ENCODE data around the gene PCNP.
"Not testable (repeated sequence)": the region's sequence is repeated elsewhere in the genome, so short reads cannot be mapped to it uniquely, and the experiment has no call there.

The PCNP gene, protein sequence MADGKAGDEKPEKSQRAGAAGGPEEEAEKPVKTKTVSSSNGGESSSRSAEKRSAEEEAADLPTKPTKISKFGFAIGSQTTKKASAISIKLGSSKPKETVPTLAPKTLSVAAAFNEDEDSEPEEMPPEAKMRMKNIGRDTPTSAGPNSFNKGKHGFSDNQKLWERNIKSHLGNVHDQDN

DNA sequence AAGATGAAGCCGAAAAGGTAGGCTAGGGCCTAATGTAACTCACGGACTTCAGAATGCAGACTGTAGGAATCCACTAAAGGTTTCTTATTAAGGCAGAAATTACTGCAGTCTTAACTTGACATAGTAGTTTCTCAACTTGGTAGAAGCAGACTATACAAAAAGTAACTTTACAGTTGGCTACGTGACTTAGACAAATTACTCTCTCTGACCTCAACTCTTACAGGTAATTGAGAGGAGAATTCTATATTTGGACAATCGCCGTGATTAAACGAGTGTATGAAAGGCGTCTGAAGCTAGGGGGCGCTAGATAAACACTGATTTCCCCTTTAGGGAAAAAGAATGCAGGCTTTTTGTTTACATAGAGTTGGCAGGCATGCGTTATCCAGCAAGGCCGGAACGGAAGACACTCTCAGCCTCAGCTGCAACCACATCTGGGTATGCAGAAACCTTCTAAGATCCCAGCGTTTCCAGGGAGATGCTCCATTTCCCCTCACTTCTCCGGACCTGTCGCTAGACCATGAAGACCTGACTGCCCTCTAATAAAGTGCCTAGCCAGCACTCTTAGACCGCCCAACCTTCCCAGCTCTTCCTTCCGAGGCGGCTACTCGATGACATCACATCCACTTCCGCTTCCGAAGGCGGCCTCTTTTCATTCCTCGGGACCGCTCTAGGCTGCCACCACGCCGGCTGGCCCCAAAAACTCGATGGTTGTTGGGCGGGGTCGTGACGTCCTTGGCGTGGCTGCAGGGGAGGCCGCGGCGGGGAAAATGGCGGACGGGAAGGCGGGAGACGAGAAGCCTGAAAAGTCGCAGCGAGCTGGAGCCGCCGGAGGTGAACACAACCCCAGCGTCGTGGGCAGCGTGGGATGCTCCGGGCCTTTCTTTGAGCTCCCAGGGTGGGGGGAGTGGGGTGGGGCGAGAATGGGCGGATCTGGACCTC, at the start of gene PCNP:
Gene PCNP, plus strand, starts transcription at position 732 of the 939 bp plus-strand sequence. Its CDS starts 36 bp downstream, at position 768.
- DNase-seq = peak; percentile 98 to 99

DNA sequence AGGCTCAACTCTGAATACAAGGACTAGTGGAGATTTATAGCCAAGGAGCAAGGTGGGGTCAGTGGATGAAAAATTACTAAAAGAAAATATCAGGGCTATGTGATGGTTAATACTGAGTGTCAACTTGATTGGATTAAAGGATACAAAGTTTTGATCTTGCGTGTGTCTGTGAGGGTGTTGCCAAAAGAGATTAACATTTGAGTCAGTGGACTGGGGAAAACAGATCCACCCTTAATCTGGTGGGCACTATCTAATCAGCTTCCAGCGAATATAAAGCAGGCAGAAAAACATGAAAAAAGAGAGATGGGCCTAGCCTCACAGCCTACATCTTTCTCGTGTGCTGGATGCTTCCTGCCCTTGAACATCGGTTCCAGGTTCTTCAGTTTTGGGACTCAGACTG, 46.5 kb upstream of the PCNP start:
- no peak for DNase-seq

DNA sequence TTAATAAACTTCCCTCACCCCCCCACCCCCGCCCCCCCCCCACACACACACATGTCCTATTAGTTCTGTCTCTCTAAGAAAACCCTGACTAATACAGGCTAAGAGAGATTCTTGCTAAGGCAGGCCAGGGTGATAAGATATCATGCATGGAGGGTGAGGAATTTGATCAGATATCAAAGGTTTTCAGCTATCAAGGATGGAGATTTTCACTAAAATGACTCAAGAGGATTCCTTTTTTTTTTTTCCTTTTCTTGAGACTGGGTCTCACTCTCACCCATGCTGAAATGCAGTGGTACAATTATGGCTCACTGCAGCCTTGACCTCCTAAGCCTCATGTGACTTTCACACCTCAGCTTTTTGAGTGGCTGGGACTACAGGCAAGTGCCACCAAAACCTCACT, 46.1 kb upstream of the PCNP start:
- DNase-seq = no peak

DNA sequence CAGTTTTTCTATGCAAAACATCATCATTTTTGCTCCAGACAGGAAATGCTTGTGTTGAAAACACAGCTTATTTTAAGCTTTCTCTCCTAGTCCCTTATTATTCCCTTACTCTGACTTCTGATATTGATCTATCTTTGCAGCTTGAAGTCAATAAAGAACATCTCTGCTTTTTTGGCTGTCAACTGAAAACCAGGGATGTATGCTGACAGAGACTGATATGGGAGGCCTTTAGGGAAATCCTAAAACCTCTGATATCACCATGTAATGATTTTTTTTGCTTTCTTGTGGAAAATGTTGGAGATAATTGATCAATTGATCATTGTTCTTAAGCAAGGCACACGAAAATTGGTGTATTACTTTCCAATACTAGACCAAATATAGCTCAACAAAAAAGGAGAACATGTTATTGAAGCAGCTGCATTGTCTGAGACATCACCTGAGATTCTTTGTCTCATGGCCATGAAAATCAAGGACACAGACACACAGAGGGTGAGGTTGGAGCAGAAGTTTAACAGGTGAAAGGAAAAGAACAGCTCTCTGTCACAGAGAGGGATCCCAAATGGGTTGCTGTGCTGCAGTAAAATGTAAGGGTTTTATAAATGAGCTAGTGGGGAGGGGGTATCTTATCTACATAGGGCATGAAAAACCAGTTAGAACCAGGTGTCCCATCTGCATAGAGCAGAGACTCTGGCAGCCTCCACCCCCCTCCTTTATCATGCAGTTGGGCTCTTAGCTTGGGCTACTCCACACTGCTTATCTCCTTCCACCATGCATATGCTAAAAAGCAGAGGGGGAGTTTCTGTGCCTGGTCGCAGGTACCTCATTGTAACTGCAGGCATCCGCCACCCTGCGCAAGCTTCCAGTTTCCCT, 43.9 kb upstream of the PCNP start:
- no peak for DNase-seq

DNA sequence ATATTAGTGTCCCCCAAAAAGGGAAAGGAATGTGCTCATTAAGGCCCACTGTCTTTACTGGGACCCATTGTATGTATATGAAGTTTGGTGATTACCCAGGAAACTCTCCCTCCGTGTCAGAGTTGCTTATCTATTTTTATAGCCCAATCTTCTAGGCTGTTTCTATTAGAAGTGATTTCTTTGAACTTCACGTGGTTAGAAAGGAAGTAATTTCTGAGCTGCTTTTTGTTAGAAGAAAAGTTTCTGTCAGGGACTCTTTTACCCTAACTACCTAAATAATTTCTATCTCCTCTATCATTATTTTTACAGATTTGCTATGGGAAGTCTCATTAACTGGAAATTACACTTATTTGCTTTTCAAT, 43.3 kb upstream of the PCNP start:
- DNase-seq = no peak

DNA sequence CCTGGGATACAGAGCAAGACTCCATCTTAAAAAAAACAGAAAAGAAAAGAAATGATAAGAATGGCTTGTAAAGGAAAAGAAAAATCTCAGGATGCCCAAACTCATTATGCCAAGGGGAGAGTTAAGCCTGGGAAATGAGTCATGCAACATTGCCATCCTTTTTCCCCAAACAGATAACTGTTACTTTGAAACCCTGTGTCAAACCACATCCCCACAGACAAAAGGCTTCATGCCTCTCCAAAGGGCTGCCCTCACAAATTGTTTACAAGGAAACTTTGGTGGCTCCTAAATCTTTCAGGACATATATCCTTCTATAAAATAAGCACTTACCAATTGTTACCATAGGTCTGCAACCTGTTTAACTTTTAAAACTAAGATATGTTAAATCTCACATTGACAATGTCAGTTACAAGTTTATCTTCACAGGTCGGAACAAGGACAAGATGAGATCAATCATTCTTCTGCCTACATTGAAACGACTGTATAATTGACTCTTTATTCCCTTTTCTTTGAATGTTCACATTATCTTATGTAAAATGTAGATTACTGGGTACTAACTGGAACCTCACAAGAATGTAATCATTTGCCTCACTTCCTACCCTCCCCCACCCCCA, 42.4 kb upstream of the PCNP start:
- no peak for DNase-seq

DNA sequence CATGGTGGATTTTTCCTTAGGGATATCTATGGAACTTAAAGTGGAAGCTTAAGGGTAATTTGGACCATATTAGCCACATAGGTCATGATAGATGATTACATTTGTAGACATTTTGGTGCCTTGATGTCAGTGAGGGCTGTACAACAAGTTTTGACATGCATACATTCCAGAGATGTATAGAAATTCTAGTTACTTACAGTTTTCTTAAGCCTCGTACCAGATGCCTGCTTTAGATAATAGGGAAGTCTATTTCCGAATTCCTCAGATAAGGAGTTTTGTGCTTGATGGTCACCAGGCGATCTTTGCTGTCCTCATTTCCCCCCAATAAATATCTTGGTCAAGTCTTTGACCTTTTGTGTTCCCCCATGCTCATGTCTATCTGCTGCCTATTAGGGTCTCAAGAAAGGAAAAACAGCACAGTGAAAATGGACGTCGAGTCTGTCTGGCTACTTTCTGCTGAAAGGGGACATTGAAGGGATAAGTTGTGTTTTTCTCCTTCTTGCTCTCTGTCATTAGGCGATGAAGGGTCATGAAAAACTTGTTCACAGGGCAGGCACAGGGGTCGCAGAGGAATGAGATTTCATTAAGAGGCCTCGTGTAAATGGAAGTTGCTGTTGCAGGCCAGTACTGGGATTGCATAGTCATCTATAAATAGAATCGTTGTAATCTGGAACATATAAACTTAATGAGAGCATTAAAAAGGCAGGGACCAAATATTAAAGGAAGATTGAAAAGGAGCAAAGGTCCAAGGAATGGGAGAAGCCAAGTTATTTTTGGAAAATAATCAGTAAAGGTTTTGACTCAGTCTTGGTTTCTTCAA, 41.0 kb upstream of the PCNP start:
- DNase-seq = no peak

DNA sequence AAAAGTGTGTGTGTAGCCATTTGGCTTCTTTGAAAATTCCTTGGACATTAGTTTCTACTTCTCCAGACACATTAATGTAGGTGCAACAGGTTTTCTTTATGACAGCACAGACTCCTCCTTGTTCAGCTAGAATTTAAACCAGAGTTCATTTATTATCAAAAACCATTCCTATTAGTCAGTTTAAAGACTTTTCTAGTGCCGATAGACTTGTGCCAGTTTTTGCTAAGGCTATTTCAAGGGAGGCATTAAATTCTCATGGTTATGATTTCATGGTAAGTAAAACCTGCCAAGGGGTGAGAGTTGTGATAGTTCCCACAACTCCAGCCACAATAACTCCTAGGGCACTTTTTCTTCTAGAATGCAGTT, 40.4 kb upstream of the PCNP start:
- no peak for DNase-seq

DNA sequence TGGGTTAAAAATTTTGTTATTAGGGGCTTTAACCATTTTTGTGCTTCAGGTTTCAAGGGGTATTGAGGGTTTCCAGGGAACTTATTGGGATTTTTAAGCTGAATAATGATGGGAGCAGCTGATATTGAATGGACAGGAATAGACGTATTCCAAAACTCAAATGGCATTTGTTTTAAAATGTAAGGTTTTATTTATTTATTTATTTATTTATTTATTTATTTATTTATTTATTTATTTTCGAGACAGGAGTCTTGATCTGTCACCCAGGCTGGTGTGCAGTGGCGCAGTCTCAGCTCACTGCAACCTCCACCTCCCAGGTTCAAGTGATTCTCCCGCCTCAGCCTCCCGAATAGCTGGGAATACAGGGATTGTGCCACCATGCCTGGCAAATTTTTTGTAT, 38.8 kb upstream of the PCNP start:
- no peak for DNase-seq

DNA sequence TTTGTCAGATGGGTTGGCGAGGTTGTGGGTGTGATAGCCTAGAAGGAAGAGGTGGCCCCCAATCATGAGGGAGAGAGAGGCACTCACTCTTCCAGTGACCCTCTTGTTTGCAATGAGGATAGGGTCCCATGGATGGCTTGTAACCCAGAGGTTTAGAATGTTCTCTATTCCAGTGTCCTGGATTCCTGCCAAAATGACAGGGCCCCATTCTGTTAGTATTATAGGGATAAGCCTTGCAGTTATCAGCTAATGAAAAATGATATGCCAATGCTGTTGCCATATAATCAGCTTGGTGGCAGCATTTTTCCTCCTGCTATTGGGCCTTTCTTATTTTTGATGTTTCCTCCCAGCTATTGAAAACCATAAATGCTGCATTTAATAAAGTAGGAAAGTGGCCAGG, 37.7 kb upstream of the PCNP start:
- no peak for DNase-seq

DNA sequence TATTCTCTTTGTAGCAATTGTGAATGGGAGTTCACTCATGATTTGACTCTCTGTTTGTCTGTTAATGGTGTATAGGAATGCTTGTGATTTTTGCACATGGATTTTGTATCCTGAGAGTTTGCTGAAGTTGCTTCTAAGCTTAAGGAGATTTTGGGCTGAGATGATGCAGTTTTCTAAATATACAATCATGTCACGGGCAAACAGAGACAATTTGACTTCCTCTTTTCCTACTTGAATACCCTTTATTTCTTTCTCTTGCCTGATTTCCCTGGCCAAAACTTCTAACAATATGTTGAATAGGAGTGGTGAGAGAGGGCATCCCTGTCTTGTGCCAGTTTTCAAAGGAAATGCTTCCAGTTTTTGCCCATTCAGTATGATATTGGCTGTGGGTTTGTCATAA, 37.0 kb upstream of the PCNP start:
- not testable (repeated sequence) for DNase-seq

DNA sequence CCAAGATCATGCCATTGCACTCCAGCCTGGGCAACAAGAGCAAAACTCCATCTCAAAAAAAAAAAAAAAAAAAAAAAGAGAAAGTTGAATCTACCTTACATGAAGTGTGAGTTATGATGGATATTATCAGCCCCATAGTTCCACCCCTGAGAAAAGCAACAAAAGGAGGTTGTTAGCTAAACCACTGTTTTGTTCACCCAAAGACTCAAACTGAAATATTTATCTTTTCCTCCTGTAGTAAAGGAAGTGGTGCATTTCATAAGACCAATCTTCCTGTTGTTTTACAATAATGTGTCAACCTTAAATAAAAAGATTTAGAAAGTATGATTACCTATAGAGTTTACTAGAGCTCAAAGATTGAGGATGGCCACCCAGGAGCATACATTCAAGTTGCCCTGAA, 31.0 kb upstream of the PCNP start:
- no peak for DNase-seq

DNA sequence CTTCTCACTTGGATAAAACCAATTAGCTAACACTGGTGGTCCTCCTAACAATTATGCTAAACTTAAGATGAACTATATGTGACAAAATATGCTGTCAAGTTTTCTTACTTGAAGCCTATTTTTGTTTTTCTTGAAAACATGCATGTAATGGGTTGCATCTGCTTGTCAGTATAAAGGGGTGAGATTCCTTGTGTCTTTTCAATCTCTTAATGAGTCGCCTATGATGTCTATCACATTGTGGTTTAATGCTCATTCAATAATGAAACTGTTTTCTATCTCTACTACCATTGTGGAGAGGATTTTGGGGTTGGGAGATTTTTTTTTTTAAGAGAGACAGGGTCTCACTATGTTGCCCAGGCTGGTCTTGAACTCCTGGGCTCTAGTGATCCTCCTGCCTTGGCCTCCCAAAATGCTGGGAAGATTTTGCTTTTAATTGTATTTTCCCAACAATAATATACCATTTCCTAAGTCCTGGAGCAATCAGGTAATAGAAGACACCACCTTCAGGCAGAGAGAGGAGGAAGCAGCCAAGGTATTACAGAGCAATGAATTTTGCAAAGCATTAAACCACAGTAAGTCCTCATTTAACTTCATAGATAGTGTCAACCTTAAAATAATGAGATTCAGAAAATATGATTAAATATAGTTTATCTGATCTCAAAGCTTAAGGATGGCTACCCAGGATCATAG, 29.7 kb upstream of the PCNP start:
- DNase-seq = no peak

DNA sequence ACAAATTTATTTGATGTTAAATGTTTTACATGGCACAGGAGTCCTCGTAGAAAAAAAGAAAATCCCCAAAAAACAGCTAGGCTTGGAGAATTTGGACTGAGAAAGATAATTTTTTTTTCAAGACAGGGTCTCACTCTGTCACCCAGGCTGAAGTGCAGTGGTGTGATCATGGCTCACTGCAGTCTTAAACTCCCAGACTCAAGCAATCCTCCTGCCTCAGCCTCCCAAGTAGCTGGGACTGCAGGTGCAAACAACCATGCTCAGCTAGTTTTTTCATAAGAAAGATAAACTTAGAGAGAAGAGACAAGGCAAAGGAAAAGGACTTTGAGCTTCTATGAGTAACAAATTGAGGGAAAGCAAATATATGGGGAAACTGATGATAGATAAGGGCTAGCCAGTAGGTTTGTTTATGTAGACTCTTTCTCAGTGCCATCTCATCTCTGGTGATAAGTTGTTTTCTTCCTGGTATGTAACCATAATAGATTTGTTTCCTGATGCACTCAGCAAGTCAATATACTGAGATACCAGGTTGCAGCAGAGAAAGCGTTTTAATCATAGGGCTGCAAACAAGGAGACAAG, 25.4 kb upstream of the PCNP start:
- no peak for DNase-seq

DNA sequence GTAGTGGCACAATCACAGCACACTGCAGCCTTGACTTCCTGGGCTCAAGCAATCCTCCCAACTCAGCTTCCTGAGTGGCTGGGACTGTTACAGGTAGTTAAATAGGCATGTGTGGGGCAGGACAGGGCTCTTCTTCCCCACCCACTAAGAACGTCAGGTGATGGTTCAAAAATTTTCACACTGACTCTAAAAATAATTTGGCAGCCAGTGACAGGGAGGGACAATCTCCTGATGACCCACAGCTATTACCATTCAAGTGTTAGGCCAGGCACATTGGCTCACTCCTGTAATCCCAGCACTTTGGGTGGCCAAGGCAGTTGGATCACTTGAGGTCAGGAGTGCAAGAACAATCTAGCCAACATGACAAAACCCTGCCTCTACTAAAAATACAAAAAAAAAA, 24.5 kb upstream of the PCNP start:
- no peak for DNase-seq

DNA sequence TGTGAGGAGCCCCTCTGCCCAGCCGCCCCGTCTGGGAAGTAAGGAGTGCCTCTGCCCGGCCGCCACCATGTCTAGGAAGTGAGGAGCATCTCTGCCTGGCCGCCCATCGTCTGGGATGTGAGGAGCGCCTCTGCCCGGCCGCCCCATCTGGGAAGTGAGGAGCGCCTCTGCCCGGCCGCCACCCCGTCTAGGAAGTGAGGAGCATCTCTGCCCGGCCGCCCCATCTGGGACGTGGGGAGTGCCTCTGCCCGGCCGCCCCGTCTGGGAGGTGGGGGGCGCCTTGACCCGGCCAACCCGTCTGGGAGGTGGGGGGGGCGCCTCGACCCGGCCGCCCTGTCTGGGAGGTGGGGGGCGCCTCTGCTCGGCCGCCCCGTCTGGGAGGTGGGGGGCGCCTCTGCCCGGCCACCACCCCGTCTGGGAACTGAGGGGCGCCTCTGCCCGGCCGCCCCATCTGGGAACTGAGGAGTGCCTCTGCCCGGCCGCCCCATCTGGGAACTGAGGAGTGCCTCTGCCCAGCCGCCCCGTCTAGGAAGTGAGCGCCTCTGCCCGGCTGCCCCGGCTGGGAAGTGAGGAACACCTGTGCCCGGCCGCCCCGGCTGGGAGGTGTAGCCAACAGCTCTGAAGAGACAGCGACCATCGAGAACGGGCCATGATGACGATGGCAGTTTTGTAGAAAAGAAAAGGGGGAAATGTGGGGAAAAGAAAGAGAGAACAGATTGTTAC, 22.5 kb upstream of the PCNP start:
- not testable (repeated sequence) for DNase-seq

DNA sequence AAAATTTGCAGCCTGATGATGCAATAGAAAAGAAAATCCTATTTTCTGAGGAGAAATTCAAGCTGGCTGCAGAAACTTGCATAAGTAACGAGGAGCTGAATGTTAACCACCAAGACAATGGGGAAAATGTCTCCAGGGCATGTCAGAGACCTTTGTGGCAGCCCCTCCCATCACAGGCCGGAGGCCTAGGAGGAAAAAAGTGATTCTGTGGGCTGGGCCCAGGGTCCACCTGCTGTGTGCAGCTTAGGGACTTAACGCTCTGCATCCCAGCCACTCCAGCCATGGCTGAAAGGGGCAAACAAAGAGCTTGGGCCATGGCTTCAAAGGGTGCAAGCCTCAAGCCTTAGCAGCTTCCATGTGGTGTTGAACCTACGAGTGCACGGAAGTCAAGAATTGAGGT, 20.6 kb upstream of the PCNP start:
- not testable (repeated sequence) for DNase-seq

DNA sequence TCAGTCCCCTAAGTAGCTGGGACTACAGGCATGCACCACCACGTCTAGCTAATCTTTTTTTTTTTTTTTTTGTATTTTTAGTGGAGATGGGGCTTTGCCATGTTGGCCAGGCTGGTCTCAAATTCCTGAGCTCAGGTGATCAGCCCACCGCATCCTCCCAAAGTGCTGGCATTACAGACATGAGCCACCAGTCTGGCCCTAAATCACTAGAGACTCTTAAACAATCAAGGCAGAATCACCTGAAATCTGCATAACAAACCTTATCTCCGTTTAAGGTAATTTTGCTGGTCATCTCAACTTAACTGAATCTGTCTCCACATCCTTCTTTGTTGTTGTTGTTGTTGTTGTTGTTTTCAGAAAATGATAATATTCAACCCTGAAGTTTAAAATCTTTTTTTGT, 17.9 kb upstream of the PCNP start:
- DNase-seq = no peak

DNA sequence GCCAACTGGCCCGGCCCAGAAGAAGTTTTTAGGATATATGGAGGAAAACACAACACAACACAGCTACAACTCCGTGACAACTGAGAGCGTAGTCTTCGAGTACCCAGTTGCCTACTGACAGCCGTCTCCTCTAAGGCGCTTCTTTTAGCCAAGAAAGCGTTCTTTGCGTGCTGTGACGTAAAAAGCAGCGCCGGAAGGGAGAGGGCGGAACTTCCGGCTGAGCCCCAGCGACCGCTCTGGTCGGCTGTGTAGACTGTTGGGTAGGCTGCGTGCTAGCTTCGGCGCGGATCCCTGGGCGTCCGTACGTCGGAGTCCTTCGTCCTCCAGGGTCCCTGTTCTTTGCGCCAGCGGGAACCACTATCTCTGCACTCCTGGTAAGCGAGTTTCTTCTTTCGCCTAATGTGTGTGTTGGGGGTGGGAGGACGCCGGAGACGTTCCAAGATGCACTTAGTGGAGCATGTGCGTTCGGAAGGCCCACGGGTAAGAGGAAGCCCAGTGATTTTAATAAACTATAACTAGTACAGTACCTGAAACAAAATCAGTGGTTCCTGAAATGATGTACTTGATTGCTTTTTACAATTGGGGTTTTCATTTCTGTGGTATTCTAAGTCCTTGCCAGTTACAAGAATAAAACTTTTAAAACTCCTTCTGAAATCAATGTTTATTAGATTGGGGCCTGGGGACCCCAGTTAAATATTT, 12.2 kb upstream of the PCNP start, which contains the start of gene TRMT10C:
Gene TRMT10C, plus strand, starts transcription at position 239 of the 699 bp plus-strand sequence. CDS start 2,914 bp downstream, outside the sequence.
- peak; percentile 83 to 84 for DNase-seq
